ENCODE data around the gene FZD4. TPM values are rescaled to one million over a fixed set of nuclear protein-coding genes. Genes with fewer than 3 reads are reported as not detected.
A peak's percentile ranks its signal among the peaks of the same experiment; 100 is the strongest.

FZD4 gene
- total and polyA plus RNA-seq, 2 experiments from 2014 or later: 18.8 to 46.4 TPM

DNA sequence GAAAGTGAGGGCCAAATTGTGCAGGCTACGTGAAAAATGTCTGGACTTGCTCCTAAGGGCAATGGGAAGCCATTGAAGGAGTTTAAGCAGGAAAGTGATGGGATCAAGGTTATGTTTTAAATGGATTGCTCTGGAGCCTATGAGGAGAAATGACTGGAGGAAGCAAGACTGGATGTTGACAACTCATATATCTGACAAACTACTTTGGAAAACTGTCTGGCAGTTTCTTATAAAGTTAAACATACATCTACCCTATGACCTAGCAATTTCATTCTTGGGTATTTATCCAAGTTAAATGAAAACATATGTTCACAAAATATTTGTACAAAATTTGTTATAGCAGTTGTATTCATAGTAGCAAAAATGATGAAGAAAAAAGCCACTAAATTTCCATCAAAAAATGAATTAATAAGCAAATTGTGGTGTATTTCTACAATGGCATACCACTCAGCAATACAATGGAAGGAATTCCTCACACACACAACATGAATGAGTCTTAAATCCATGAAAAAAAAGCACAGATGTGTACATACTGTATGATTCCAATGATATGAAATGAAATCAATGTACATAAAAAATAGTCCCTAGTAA lies 24.1 kb downstream of the FZD4 start:
- TF ChIP-seq, protein P1, sequence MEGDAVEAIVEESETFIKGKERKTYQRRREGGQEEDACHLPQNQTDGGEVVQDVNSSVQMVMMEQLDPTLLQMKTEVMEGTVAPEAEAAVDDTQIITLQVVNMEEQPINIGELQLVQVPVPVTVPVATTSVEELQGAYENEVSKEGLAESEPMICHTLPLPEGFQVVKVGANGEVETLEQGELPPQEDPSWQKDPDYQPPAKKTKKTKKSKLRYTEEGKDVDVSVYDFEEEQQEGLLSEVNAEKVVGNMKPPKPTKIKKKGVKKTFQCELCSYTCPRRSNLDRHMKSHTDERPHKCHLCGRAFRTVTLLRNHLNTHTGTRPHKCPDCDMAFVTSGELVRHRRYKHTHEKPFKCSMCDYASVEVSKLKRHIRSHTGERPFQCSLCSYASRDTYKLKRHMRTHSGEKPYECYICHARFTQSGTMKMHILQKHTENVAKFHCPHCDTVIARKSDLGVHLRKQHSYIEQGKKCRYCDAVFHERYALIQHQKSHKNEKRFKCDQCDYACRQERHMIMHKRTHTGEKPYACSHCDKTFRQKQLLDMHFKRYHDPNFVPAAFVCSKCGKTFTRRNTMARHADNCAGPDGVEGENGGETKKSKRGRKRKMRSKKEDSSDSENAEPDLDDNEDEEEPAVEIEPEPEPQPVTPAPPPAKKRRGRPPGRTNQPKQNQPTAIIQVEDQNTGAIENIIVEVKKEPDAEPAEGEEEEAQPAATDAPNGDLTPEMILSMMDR (IDR thresholded peaks at IDR 0.05; ENCODE audit: low read depth, low read length): no peak
- Histone ChIP-seq H3K27me3 (no peaks in the 10 kb centered on the region), H3K27ac (peak overlapping the region; percentile 36), H3K9me3 (ENCODE audit: low read depth) (no peaks in the 10 kb centered on the region), H3K4me1 (ENCODE audit: low read depth) (peaks cover 36% of the 10 kb centered on the region), H3K36me3 (no peaks in the 10 kb centered on the region), H3K4me3 (no peak overlapping the region)
- no peak for DNase-seq (ENCODE audit: low read depth in 1 of 2, low spot score in 1 of 2)

DNA sequence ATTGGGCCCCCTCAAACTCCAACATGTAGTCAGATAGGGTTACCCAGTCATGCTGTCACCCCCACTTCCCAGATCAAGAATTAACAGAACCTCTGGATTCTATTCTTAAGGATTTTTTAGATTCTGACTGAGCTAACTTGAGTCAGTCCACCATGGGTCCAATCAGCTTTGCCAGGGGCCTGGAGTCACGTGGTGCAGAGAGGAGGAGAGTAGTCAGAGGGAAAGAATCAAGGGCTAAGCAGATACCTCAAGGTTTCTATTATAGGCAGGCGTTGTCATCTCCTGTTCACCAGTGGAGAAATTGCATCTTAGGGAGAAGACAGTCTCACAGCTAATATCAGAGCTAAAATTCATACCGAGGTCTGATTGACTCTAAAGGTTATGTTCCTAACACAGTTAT lies 28.2 kb downstream of the FZD4 start:
- peaks cover 13% of the 10 kb centered on the region for H3K4me1 ChIP-seq (ENCODE audit: low read depth)
- no peak overlapping the region for H3K4me3 ChIP-seq
- DNase-seq (ENCODE audit: low read depth in 1 of 2, low spot score in 1 of 2): no peak
- no peaks in the 10 kb centered on the region for H3K36me3 ChIP-seq
- no peaks in the 10 kb centered on the region for H3K27me3 ChIP-seq
- no peak overlapping the region for H3K27ac ChIP-seq
- TF ChIP-seq, protein P1 (IDR thresholded peaks at IDR 0.05; ENCODE audit: low read depth, low read length): no peak
- H3K9me3 ChIP-seq (ENCODE audit: low read depth): no peaks in the 10 kb centered on the region

DNA sequence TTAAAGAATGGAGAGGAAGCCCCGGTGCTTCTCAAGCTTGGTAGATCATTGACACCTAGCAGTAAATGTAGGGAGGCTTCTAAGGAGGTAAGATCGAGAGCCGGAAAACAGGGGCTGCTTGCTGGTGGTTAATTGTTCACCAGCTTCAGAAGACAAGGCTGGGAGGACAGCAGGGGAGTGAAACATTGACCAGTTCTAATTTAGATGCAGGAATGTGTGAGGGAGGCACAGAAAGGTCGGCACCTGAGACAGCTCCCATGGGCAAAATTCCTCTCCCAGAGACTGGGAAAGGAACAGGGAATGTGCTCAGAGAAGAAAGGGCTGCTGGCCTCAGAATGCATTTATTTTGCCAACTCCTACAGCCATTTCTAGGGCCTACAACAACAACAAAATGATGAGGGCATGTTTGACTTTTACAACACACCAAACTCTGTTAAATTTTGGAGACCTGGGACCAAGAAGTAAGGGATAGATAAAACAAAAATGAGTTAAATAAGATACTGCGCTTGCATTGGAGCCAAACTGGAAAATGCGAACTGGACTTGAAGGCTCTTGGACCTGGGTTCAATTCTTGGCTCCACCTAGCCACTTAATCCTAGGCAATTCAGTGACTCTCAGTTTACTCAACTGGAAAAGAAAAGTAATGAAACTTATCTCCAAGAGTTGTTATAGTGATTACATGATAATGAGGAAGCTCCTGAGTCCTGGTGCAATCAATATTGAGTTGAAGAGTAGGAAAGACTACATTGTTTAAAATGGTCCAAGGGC lies 31.0 kb downstream of the FZD4 start:
- peak; percentile 49 to 55 for DNase-seq (ENCODE audit: low read depth in 1 of 2, low spot score in 1 of 2)
- peaks cover 3% of the 10 kb centered on the region for H3K4me1 ChIP-seq (ENCODE audit: low read depth)
- no peak overlapping the region for H3K27ac ChIP-seq
- H3K36me3 ChIP-seq: no peaks in the 10 kb centered on the region
- H3K27me3 ChIP-seq: no peaks in the 10 kb centered on the region
- no peaks in the 10 kb centered on the region for H3K9me3 ChIP-seq (ENCODE audit: low read depth)
- no peak overlapping the region for H3K4me3 ChIP-seq
- TF ChIP-seq, protein P1 (IDR thresholded peaks at IDR 0.05; ENCODE audit: low read depth, low read length): no peak

DNA sequence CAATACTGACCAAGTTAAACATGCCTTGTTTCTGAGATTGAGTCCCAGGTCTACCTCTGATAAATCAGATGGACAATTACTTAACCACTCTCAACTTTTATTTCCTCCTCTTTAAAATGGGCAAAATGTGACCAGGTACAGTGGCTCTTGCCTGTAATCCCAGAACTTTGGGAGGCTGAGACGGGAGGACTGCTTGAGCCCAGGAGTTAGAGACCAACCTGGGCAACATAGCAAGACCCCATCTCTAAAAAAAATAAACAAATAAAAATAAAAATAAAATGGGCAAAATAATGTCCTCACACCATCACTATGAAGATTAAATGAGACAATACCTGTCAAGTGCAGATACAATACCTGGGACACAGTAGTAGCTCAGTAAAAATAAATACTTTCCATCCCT lies 33.0 kb downstream of the FZD4 start:
- H3K9me3 ChIP-seq (ENCODE audit: low read depth): no peaks in the 10 kb centered on the region
- TF ChIP-seq, protein P1 (IDR thresholded peaks at IDR 0.05; ENCODE audit: low read depth, low read length): no peak
- H3K4me3 ChIP-seq: no peak overlapping the region
- H3K36me3 ChIP-seq: no peaks in the 10 kb centered on the region
- H3K4me1 ChIP-seq (ENCODE audit: low read depth): peaks cover 3% of the 10 kb centered on the region
- H3K27ac ChIP-seq: no peak overlapping the region
- H3K27me3 ChIP-seq: no peaks in the 10 kb centered on the region
- DNase-seq (ENCODE audit: low read depth in 1 of 2, low spot score in 1 of 2): no peak

DNA sequence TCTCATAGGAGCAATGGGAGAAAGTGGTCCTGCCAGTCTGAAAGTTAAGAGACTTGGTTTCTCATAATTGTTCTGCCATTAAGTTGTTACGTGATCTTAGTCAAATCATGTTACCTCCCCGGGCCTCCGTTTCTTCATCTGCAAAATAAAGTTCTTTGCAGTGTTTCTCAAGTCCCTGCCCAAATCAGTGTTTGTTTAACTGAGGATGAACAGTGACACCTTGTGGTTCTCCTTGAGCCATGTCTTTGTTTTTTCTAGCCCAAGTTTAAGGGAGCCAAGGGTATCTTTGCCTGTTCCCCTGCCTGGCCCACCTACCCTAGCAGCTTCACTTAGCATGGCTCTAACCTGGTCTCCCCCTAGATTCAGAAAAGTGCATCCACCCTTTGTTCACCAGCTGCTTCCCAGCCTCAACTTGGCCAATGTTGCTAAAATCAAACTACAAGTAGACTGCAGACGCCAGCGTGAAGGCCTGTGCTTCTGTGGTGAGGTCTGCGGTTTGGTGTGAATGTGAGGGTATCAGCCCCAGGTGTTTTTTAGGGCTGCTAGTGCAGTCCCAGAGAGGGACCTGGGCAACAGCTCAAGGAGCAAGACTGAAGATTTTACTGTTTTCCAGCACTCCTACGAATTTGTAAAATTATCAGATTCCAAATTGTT lies 35.5 kb downstream of the FZD4 start:
- Histone ChIP-seq H3K4me3 (no peak overlapping the region), H3K9me3 (ENCODE audit: low read depth) (no peaks in the 10 kb centered on the region), H3K4me1 (ENCODE audit: low read depth) (peaks cover 3% of the 10 kb centered on the region), H3K27ac (peak overlapping the region; percentile 18), H3K36me3 (no peaks in the 10 kb centered on the region), H3K27me3 (no peaks in the 10 kb centered on the region)
- TF ChIP-seq, protein P1 (IDR thresholded peaks at IDR 0.05; ENCODE audit: low read depth, low read length): peak; percentile 70
- DNase-seq (ENCODE audit: low read depth in 1 of 2, low spot score in 1 of 2): peak; percentile 44 to 89

Measured in cardiac muscle cell (in vitro differentiated cells and primary cell).